HepG2 (cell line): ENCODE results near the gene TADA1. TPM values are rescaled to one million over a fixed set of nuclear protein-coding genes. Genes with fewer than 3 reads are reported as not detected.

Experiments used
- ATAC-seq: fragments of 200-7000 bp; cut with Tn5 transposase; 3 replicates; pipeline ENCODE4 v1.9.1; 2020; ENCODE audit warnings: mild to moderate bottlenecking, moderate library complexity
- BruUV-seq: library from RNA; stranded (reverse); fragments of 400-500 nt; replicated peaks from 2 replicates; lab custom pipeline; 2021; lab: Mats Ljungman, UMichigan
- CTCF ChIA-PET: fragments of 300-600 bp; formaldehyde crosslinking; extraction: SDS; loops from one replicate; lab custom pipeline; 2021; ENCODE audit warnings: low total read pairs, inconsistent platforms, low intra/inter-chr PET ratio; lab: Yijun Ruan, JAX
- POLR2A ChIA-PET: fragments of 350-600 bp; sonication (Branson Sonifier 250); formaldehyde crosslinking; loops from one replicate; lab custom pipeline; 2020; ENCODE audit warnings: antibody characterized with exemption, inconsistent platforms; lab: Yijun Ruan, JAX
- DNase-seq: peaks from one replicate; pipeline ENCODE4 v3.0.0-alpha.2; 2015; ENCODE audit warnings: low spot score
- FAIRE-seq: peaks from 3 replicates; lab custom pipeline; 2011; peaks lifted over from hg19 to GRCh38; lab: Jason Lieb, UNC
- H2AFZ ChIP-seq: one replicate; pipeline ENCODE4 v1.6.1; 2011; ENCODE audit warnings: low read length, inconsistent platforms
- H3K27ac ChIP-seq: fragments of 300-600 bp; 3 replicates; pipeline ENCODE4 v1.8.0; 2011; ENCODE audit warnings: mixed run types, mild to moderate bottlenecking, mixed read lengths, low read length, inconsistent platforms; ENCODE audit not compliant: insufficient read depth; ENCODE audit errors: extremely low read length
- H3K27me3 ChIP-seq, 2 experiments: fragments of 200-600 bp in 1 of 2; 2 replicates in 1 of 2; 3 replicates in 1 of 2; pipeline versions ENCODE4 v1.6.0 to v1.8.0; 2011; ENCODE audit warnings: low read length in 2 of 2, mild to moderate bottlenecking in 2 of 2, moderate library complexity in 2 of 2, inconsistent platforms in 1 of 2; ENCODE audit not compliant: insufficient read depth in 2 of 2, control insufficient read depth in 1 of 2
- H3K36me3 ChIP-seq, 2 experiments: fragments of 200-600 bp in 1 of 2; replicated peaks in 1 of 2; 2 replicates in 1 of 2; 3 replicates in 1 of 2; pipeline versions ENCODE4 v1.5.1 to v1.8.0; 2011; ENCODE audit warnings: low read length in 2 of 2, inconsistent platforms in 1 of 2; ENCODE audit not compliant: insufficient read depth in 2 of 2, control insufficient read depth in 1 of 2
- H3K4me1 ChIP-seq: 2 replicates; pipeline ENCODE4 v1.5.1; 2012; ENCODE audit warnings: low read length, inconsistent platforms; ENCODE audit not compliant: insufficient read depth
- H3K4me2 ChIP-seq: 2 replicates; pipeline ENCODE4 v1.6.0; 2011; ENCODE audit warnings: low read depth, low read length, inconsistent platforms
- H3K4me3 ChIP-seq, 3 experiments: fragments of 200-600 bp in 1 of 3; sonication (generic), shearing (Covaris generic) in 1 of 3; replicated peaks in 1 of 3; 2 replicates each; pipeline ENCODE4 v1.5.1; 2011 to 2016; ENCODE audit warnings: low read length in 3 of 3, inconsistent platforms in 2 of 3, low read depth in 2 of 3, mild to moderate bottlenecking in 2 of 3, control low read depth in 1 of 3, mixed read lengths in 1 of 3; ENCODE audit not compliant: insufficient read depth in 1 of 3
- H3K79me2 ChIP-seq: one replicate; pipeline ENCODE4 v1.6.1; 2011; ENCODE audit warnings: low read length, inconsistent platforms; ENCODE audit not compliant: insufficient read depth
- H3K9ac ChIP-seq: 2 replicates; pipeline ENCODE4 v1.6.0; 2011; ENCODE audit warnings: mild to moderate bottlenecking, low read depth, low read length, inconsistent platforms; ENCODE audit not compliant: insufficient read depth
- H3K9me3 ChIP-seq: 2 replicates; pipeline ENCODE4 v1.5.1; 2012; ENCODE audit warnings: mild to moderate bottlenecking, low read length
- H4K20me1 ChIP-seq: 2 replicates; pipeline ENCODE4 v1.6.0; 2011; ENCODE audit warnings: inconsistent platforms, mild to moderate bottlenecking, low read length, moderate library complexity; ENCODE audit not compliant: insufficient read depth
- ATF1 ChIP-seq: IDR thresholded peaks from 2 replicates; pipeline ENCODE4 v1.6.1; 2016; ENCODE audit warnings: mild to moderate bottlenecking, control low read depth
- BCL3 ChIP-seq: sonication (generic); formaldehyde crosslinking; IDR thresholded peaks from 2 replicates; pipeline ENCODE4 v1.5.1; 2020; ENCODE audit warnings: mild to moderate bottlenecking, missing genetic modification reagents, moderate library complexity
- ELF3 ChIP-seq: IDR thresholded peaks from 2 replicates; pipeline ENCODE4 v1.6.1; 2016; ENCODE audit warnings: missing genetic modification reagents, missing compliant biosample characterization
- IKZF4 ChIP-seq: sonication (generic); formaldehyde crosslinking; IDR thresholded peaks from 2 replicates; pipeline ENCODE4 v1.5.1; 2020; ENCODE audit warnings: borderline replicate concordance, mild to moderate bottlenecking, low read depth, missing genetic modification reagents; ENCODE audit errors: not compliant biosample characterization
- PHB2 ChIP-seq: fragments of 450-650 bp; IDR thresholded peaks from 2 replicates; pipeline ENCODE4 v1.6.1; 2018; ENCODE audit not compliant: partially characterized antibody
- RBM22 ChIP-seq: fragments of 200-400 bp; formaldehyde crosslinking; optimal IDR thresholded peaks from 2 replicates; pipeline ENCODE3; 2017; ENCODE audit warnings: mild to moderate bottlenecking, low read length, moderate library complexity
- ZBTB43 ChIP-seq: sonication (generic); formaldehyde crosslinking; conservative IDR thresholded peaks from 2 replicates; pipeline ENCODE4 v1.4.0; 2020; ENCODE audit warnings: missing genetic modification reagents
- ZFAT ChIP-seq: sonication (generic); formaldehyde crosslinking; conservative IDR thresholded peaks from 2 replicates; pipeline ENCODE4 v1.8.1; 2023; ENCODE audit warnings: missing genetic modification reagents, inconsistent platforms
- ZKSCAN8 ChIP-seq: IDR thresholded peaks from 2 replicates; pipeline ENCODE4 v1.6.1; 2016; ENCODE audit warnings: borderline replicate concordance, missing genetic modification reagents, missing compliant biosample characterization
- ZNF224 ChIP-seq: sonication (generic); formaldehyde crosslinking; IDR thresholded peaks from 2 replicates; pipeline ENCODE4 v1.5.0; 2020; ENCODE audit warnings: mild to moderate bottlenecking, missing genetic modification reagents
- ZNF230 ChIP-seq: sonication (generic); formaldehyde crosslinking; IDR thresholded peaks from 2 replicates; pipeline ENCODE4 v1.4.0; 2020; ENCODE audit warnings: mild to moderate bottlenecking, missing genetic modification reagents
- ZNF33B ChIP-seq: sonication (generic); formaldehyde crosslinking; IDR thresholded peaks from 2 replicates; pipeline ENCODE4 v1.5.1; 2020; ENCODE audit warnings: mild to moderate bottlenecking, missing genetic modification reagents
- ZNF543 ChIP-seq: sonication (generic); formaldehyde crosslinking; IDR thresholded peaks from 2 replicates; pipeline ENCODE4 v1.4.0; 2020; ENCODE audit warnings: mild to moderate bottlenecking, missing genetic modification reagents
- ZNF768 ChIP-seq: sonication (generic); formaldehyde crosslinking; IDR thresholded peaks from 2 replicates; pipeline ENCODE4 v1.4.0; 2020; ENCODE audit warnings: missing genetic modification reagents
- ZSCAN20 ChIP-seq: sonication (generic); formaldehyde crosslinking; IDR thresholded peaks from 2 replicates; pipeline ENCODE4 v1.4.0; 2020; ENCODE audit warnings: missing genetic modification reagents, mild to moderate bottlenecking, borderline replicate concordance
- WGBS: methylation state at CpG from one replicate; pipeline ENCODE4 v1.1.6; 2017; ENCODE audit warnings: low lambda C conversion rate; 5-methylcytosine and 5-hydroxymethylcytosine counted together
- in situ Hi-C: cut with HindIII; loops from 2 replicates; pipeline ENCODE4 v1.10.0; 2017; ENCODE audit warnings: low pct_unique_long_range_greater_than_20kb; ENCODE audit not compliant: extremely low pct_ligation_motif_present
- intact Hi-C: fragments of 100-400 bp; cut with micrococcal nuclease; formaldehyde crosslinking; loops from one replicate; pipeline ENCODE4 v1.10.0; 2022; ENCODE audit not compliant: unreplicated experiment
- polyA plus RNA-seq, 8 experiments: library from polyadenylated mRNA; depleted of rRNA in 3 of 8; stranded (reverse) in 7 of 8; unstranded in 1 of 8; fragments of >200 nt; fragmentation: Illumina TruSeq in 4 of 8; extraction: Trizol in 4 of 8; gene quantifications; 2 replicates each; pipeline versions ENCODE4 v1.2.1 to v1.2.3, GENCODE V29; 2011 to 2016; ENCODE audit warnings: low read depth in 4 of 8, missing spikeins in 1 of 8, mixed read lengths in 1 of 8; ENCODE audit not compliant: insufficient read depth in 1 of 8
- total RNA-seq, 5 experiments: library from RNA; depleted of rRNA; stranded (reverse); fragments of >200 nt; fragmentation: Illumina TruSeq; extraction: Trizol; gene quantifications; 2 replicates each; pipeline ENCODE4 v1.2.3, GENCODE V29; 2016; ENCODE audit warnings: low read depth in 1 of 5

Gene TADA1
- total and polyA plus RNA-seq, 2 of the 13 experiments (the other 11 are each of a cell fraction or from before 2014, with no cell fraction given): 28.3 to 29.1 TPM

GRCh38 chr1:166843322-166843721, 32.7 kb downstream of the TADA1 start:
- H3K27ac ChIP-seq: no peak overlapping the region
- peaks cover 3% of the 10 kb centered on the region; the same call in 1 of the 2 replicates for H4K20me1 ChIP-seq
- TF ChIP-seq IKZF4 (CRISPR knock-in tag) (no peak), ZNF768 (CRISPR knock-in tag) (peak; percentile 65; the same call in 1 of the 2 replicates), RBM22 (peak; percentile 53)
- ATAC-seq (no peak), FAIRE-seq (no peak), DNase-seq (no peak)
- in situ Hi-C loops: no loop called here
- ChIA-PET POLR2A (interaction anchor here (1.7 kb wide), 1 partner anchor 33 kb away, joined by 7 read pairs; the partner anchor contains the start of gene TADA1), CTCF (no interaction called here)
- no TSS peak for BruUV-seq
- H3K9me3 ChIP-seq: no peaks in the 10 kb centered on the region
- H3K36me3 ChIP-seq: peaks cover 20 to 74% of the 10 kb centered on the region in 2 experiments
- no peak overlapping the region for H3K9ac ChIP-seq
- peaks cover 34% of the 10 kb centered on the region for H3K4me1 ChIP-seq
- H3K79me2 ChIP-seq: peaks cover 16% of the 10 kb centered on the region
- no peak overlapping the region for H3K4me2 ChIP-seq
- WGBS: 78% methylated on average over 3 of the region's 6 CpGs
- H3K27me3 ChIP-seq: no peaks in the 10 kb centered on the region; a peak in 1 of 5 replicates
- H2AFZ ChIP-seq: no peak overlapping the region
- no peak overlapping the region for H3K4me3 ChIP-seq
- intact Hi-C loops: no loop called here

DNA sequence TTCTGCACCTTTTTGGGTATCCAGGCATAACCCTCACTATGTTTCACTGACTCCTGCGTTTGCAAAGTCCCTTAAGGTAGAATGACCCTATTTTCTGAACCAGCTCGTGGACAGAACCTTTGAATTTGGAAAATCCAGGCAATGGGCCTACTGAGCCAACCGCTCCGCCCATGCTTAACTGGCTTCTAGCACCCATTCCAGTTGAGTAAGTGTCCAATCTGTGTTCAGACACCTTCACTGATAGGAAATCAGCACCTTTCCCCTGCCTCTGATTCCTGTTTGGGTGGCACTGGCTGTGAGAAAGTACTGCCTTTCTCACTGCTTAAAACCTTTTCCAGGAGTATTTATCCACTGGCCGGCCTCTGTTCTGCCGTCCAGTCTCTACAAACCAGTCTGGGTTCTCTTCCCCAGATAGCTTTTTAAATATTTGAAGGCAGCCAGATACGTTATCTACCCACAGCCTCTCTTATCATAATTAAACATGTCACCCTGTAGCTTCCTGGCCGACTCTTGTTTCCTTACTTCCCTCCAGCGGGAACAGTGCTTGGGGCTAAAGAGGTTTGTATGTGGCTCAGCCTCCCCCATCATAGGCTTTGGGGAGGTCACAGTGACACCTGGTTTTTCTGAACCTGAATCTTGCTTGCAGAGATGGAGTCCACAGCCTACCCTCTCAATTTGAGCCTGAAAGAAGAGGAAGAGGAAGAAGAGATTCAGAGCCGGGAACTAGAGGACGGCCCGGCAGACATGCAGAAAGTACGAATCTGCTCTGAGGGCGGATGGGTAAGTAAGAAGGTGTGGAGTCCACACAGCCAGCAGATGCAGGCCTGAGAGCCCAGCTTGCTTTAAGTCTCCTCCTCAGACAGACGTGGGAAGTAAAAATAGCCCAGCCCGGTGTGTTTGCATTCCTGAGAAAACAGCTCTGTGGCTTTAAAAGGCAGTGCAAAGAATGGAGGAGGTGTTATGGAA, 35.5 kb downstream of the TADA1 start:
- TSS peak; percentile 60 for BruUV-seq
- FAIRE-seq: no peak
- peak overlapping the region; percentile 81 for H3K4me2 ChIP-seq
- peaks cover 15 to 48% of the 10 kb centered on the region in 2 experiments for H3K36me3 ChIP-seq
- ChIA-PET POLR2A (interaction anchor here (1.2 to 2.2 kb wide), 4 partner anchors 31 to 381 kb away, joined by 3 to 12 read pairs (median 4); partner anchors contain the start of gene TADA1), CTCF (no interaction called here)
- in situ Hi-C loops (no loop called here), intact Hi-C loops (no loop called here)
- 71% methylated on average over 16 of the region's 16 CpGs for WGBS
- H3K27ac ChIP-seq: peak overlapping the region; percentile 48
- no peak for DNase-seq
- H3K9me3 ChIP-seq: no peaks in the 10 kb centered on the region
- H2AFZ ChIP-seq: no peak overlapping the region
- peak overlapping the region; percentile 64 for H3K9ac ChIP-seq
- H3K4me1 ChIP-seq: peaks cover 37% of the 10 kb centered on the region
- peaks cover 3% of the 10 kb centered on the region; the same call in 1 of the 2 replicates for H4K20me1 ChIP-seq
- peaks cover 16% of the 10 kb centered on the region for H3K79me2 ChIP-seq
- peak overlapping the region; percentile 60 to 81 (median 79) for H3K4me3 ChIP-seq
- no peak for ATAC-seq
- H3K27me3 ChIP-seq: no peaks in the 10 kb centered on the region; a peak in 1 of 5 replicates
- TF ChIP-seq ZNF224 (CRISPR knock-in tag) (no peak), ATF1 (CRISPR knock-in tag) (no peak), ZNF543 (CRISPR knock-in tag) (no peak), ZNF33B (CRISPR knock-in tag) (no peak), ZFAT (CRISPR knock-in tag) (no peak), ZNF230 (CRISPR knock-in tag) (0 out of 2 replicates have a peak, but pooled peaks have one; percentile 9), PHB2 (no peak), ZKSCAN8 (CRISPR knock-in tag) (no peak), BCL3 (CRISPR knock-in tag) (no peak), ELF3 (CRISPR knock-in tag) (no peak), ZSCAN20 (CRISPR knock-in tag) (no peak), ZBTB43 (CRISPR knock-in tag) (no peak)
